Hepatocyte (in vitro differentiated cells): ENCODE results near the gene GID4. TPM values are rescaled to one million over a fixed set of nuclear protein-coding genes. Genes with fewer than 3 reads are reported as not detected.

Experiments
- DNase-seq: peaks from one replicate; pipeline ENCODE4 v3.0.0-alpha.2; 2016; ENCODE audit warnings: low spot score
- H2AFZ ChIP-seq: fragments of 200-600 bp; sonication (generic); 2 replicates; pipeline ENCODE4 v1.6.0; 2016; ENCODE audit warnings: antibody characterized with exemption, mild to moderate bottlenecking
- H3K27ac ChIP-seq: fragments of 200-600 bp; sonication (generic); 2 replicates; pipeline ENCODE4 v1.5.1; 2016; ENCODE audit warnings: mild to moderate bottlenecking
- H3K27me3 ChIP-seq: fragments of 200-600 bp; sonication (generic); 2 replicates; pipeline ENCODE4 v1.6.1; 2016
- H3K36me3 ChIP-seq: fragments of 200-600 bp; sonication (generic); replicated peaks from 2 replicates; pipeline ENCODE4 v1.5.1; 2016; ENCODE audit warnings: low read depth; ENCODE audit not compliant: insufficient read depth
- H3K4me1 ChIP-seq: fragments of 200-600 bp; sonication (generic); 2 replicates; pipeline ENCODE4 v1.5.1; 2016; ENCODE audit warnings: mild to moderate bottlenecking, moderate library complexity; ENCODE audit not compliant: insufficient read depth
- H3K4me2 ChIP-seq: fragments of 200-600 bp; sonication (generic); 2 replicates; pipeline ENCODE4 v1.6.0; 2016
- H3K4me3 ChIP-seq: fragments of 200-600 bp; sonication (generic); 2 replicates; pipeline ENCODE4 v1.5.1; 2016; ENCODE audit warnings: mild to moderate bottlenecking
- H3K79me2 ChIP-seq: fragments of 200-600 bp; sonication (generic); 2 replicates; pipeline ENCODE4 v1.6.0; 2017; ENCODE audit warnings: mild to moderate bottlenecking
- H3K9me2 ChIP-seq: fragments of 200-600 bp; sonication (generic); replicated peaks from 2 replicates; pipeline ENCODE4 v1.6.0; 2017; ENCODE audit warnings: mild to moderate bottlenecking; ENCODE audit not compliant: insufficient read depth
- H3K9me3 ChIP-seq: fragments of 200-600 bp; sonication (generic); 2 replicates; pipeline ENCODE4 v1.5.1; 2016; ENCODE audit warnings: low read depth, mild to moderate bottlenecking
- H4K20me1 ChIP-seq: fragments of 200-600 bp; sonication (generic); 2 replicates; pipeline ENCODE4 v1.6.0; 2016; ENCODE audit warnings: mild to moderate bottlenecking; ENCODE audit not compliant: insufficient read depth, poor library complexity, severe bottlenecking
- CTCF ChIP-seq: fragments of 200-600 bp; sonication (generic); IDR thresholded peaks from 2 replicates; pipeline ENCODE4 v1.5.1; 2016; ENCODE audit warnings: antibody characterized with exemption, mild to moderate bottlenecking; ENCODE audit not compliant: poor library complexity
- EZH2 ChIP-seq: fragments of 200-600 bp; sonication (generic); IDR thresholded peaks from 2 replicates; pipeline ENCODE4 v1.6.1; 2016; ENCODE audit warnings: antibody characterized with exemption, mild to moderate bottlenecking, borderline replicate concordance
- EZH2phosphoT487 ChIP-seq: fragments of 200-600 bp; sonication (generic); IDR thresholded peaks from one replicate; pipeline ENCODE4 v1.6.1; 2018; ENCODE audit warnings: antibody characterized with exemption, mild to moderate bottlenecking, low read depth, moderate library complexity; ENCODE audit not compliant: unreplicated experiment, severe bottlenecking
- WGBS: methylation state at CpG from one replicate; pipeline ENCODE4 v1.1.6; 2016; ENCODE audit warnings: low lambda C conversion rate; ENCODE audit errors: missing lambda C conversion rate; 5-methylcytosine and 5-hydroxymethylcytosine counted together
- polyA plus RNA-seq: library from polyadenylated mRNA; unstranded; fragments of >200 nt; fragmentation: Nextera tagmentation; extraction: Ambion mirVana; gene quantifications from 2 replicates; pipeline ENCODE4 v1.2.1, GENCODE V29; 2016
- total RNA-seq: library from RNA; depleted of rRNA; stranded (reverse); fragments of >200 nt; gene quantifications from 2 replicates; pipeline ENCODE4 v1.2.3, GENCODE V29; 2014

GID4 gene
- total and polyA plus RNA-seq, 2 experiments from 2014 or later = 6.7 to 8.2 TPM

GRCh38 chr17:18006495-18007239, 32.5 kb upstream of the GID4 start:
- WGBS = 74% methylated on average over 30 of the region's 31 CpGs
- H3K9me2 ChIP-seq = no peaks in the 10 kb centered on the region

DNA sequence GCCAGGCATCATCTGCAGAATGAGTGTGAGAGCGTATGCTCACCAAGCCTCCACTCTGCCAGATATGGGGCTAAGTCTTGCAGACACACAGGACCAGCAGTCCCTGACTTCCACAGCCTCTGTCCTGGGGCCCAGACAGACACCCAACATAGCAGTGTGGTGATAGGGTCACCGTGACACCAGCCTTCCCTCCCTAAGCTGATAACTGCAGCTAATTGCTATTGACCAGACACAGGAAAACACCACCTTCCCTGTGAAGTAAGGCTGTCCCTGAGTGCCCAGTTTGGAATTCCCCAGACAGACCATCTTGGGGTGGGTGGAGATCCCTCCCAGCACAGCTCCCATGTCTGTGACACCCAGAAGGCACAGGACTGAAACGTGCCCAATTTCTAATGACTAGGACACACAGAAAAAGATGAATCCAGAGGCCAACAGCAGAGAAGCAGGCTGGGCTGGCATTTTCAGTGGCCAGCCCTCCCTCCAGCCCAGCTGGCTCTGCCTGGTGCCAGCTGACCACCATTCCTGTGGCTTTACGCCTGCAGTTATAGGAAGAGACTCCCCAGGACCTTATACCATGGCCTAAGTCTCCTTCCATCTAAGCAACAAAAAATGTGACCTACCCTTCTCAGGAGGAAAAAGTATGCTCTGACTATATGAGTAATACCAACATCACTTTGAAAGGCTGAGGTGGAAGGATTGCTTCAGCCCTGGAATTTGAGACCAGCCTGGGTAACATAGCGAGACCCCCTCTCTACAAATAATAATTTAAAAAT, 30.5 kb upstream of the GID4 start:
- no peaks in the 10 kb centered on the region for H3K79me2 ChIP-seq
- H3K4me2 ChIP-seq = no peak overlapping the region
- no peaks in the 10 kb centered on the region for H3K9me2 ChIP-seq
- no peak overlapping the region for H2AFZ ChIP-seq
- no peaks in the 10 kb centered on the region for H3K27me3 ChIP-seq
- H3K36me3 ChIP-seq = no peaks in the 10 kb centered on the region
- H3K4me1 ChIP-seq = no peaks in the 10 kb centered on the region
- H3K27ac ChIP-seq = no peak overlapping the region
- no peak for TF ChIP-seq EZH2
- no peak for TF ChIP-seq EZH2phosphoT487
- TF ChIP-seq CTCF = no peak
- H3K9me3 ChIP-seq = no peaks in the 10 kb centered on the region
- no peak overlapping the region for H3K4me3 ChIP-seq
- 75% methylated on average over 5 of the region's 5 CpGs for WGBS
- H4K20me1 ChIP-seq = no peaks in the 10 kb centered on the region
- DNase-seq = no peak

More at GRCh38 chr17:18006495-18007239, 32.5 kb upstream of the GID4 start:
- H3K4me2 ChIP-seq = no peak overlapping the region
- no peak overlapping the region for H3K4me3 ChIP-seq
- H3K79me2 ChIP-seq = no peaks in the 10 kb centered on the region
- no peak overlapping the region for H2AFZ ChIP-seq
- no peaks in the 10 kb centered on the region for H3K36me3 ChIP-seq
- H3K4me1 ChIP-seq = no peaks in the 10 kb centered on the region
- TF ChIP-seq EZH2phosphoT487 = no peak
- no peak for TF ChIP-seq EZH2
- TF ChIP-seq CTCF = no peak
- DNase-seq = no peak
- no peak overlapping the region for H3K27ac ChIP-seq
- no peaks in the 10 kb centered on the region for H3K9me3 ChIP-seq
- H4K20me1 ChIP-seq = no peaks in the 10 kb centered on the region
- no peaks in the 10 kb centered on the region for H3K27me3 ChIP-seq

- H2AFZ ChIP-seq = no peak overlapping the region
- H3K36me3 ChIP-seq = no peaks in the 10 kb centered on the region
- no peaks in the 10 kb centered on the region for H3K79me2 ChIP-seq
- TF ChIP-seq CTCF = no peak
- no peak for TF ChIP-seq EZH2
- TF ChIP-seq EZH2phosphoT487 = no peak
- WGBS = 89% methylated on average over 8 of the region's 8 CpGs
- no peaks in the 10 kb centered on the region for H3K9me3 ChIP-seq
- no peaks in the 10 kb centered on the region for H4K20me1 ChIP-seq
- no peak for DNase-seq
- H3K27ac ChIP-seq = no peak overlapping the region
- no peaks in the 10 kb centered on the region for H3K9me2 ChIP-seq
- H3K4me2 ChIP-seq = no peak overlapping the region
- no peaks in the 10 kb centered on the region for H3K4me1 ChIP-seq
- H3K4me3 ChIP-seq = no peak overlapping the region
- H3K27me3 ChIP-seq = no peaks in the 10 kb centered on the region
These were observed 29.4 kb upstream of the GID4 start for GRCh38 chr17:18009609-18010420.
